NCI-H460 (cell line): Measurements from ENCODE around the gene TENM3. TPM values are rescaled to one million over a fixed set of nuclear protein-coding genes. Genes with fewer than 3 reads are reported as not detected.

Experiments used
- DNase-seq: peaks from one replicate; pipeline ENCODE4 v3.0.0-alpha.2; 2016; ENCODE audit warnings: low read depth; ENCODE audit errors: extremely low read depth
- small RNA-seq, 2 experiments: library from RNA; depleted of rRNA; stranded (forward); fragments of <200 nt; gene quantifications; one replicate each; pipeline ENCODE3, GENCODE V24; 2014
- total RNA-seq: library from RNA; depleted of rRNA; stranded (reverse); fragments of >200 nt; shearing (Covaris generic); gene quantifications from 2 replicates; pipeline ENCODE4 v1.2.3, GENCODE V29; 2014

TENM3 gene
- total RNA-seq, 1 experiment from 2014 or later, result 13.8 TPM

- no peak for DNase-seq
Observed at GRCh38 chr4:182848685-182849084, 605.5 kb downstream of the TENM3 start.

Small RNAs within 50 kb of the gene (small RNA-seq; reads per million reads assigned to genes)
- gene RN7SKP67, result 0 reads per million in 2 experiments
- 0.04 to 0.12 reads per million in 2 experiments for gene RNU2-34P
